WTC11 (cell line): ENCODE data around the gene SRSF1. TPM values are rescaled to one million over a fixed set of nuclear protein-coding genes. Genes with fewer than 3 reads are reported as not detected.

Source experiments
- ATAC-seq: fragments of 200-7000 bp; cut with Tn5 transposase; 2 replicates; pipeline ENCODE4 v1.10.0; 2021; ENCODE audit warnings: mild to moderate bottlenecking, moderate library complexity
- CTCF ChIA-PET: fragments of 300-600 bp; sonication (Branson Sonifier 250); formaldehyde crosslinking; loops from one replicate; lab custom pipeline; 2021; ENCODE audit warnings: antibody characterized with exemption; lab: Charles Lee
- POLR2A ChIA-PET: fragments of 350-600 bp; sonication (Branson Sonifier 250); formaldehyde crosslinking; loops from one replicate; lab custom pipeline; 2021; ENCODE audit warnings: antibody characterized with exemption; lab: Charles Lee
- DNase-seq: peaks from one replicate; pipeline ENCODE4 v3.0.0; 2021; ENCODE audit warnings: low spot score
- H3K27ac Mint-ChIP-seq: 2 replicates; pipeline ENCODE4 v1.8.0; 2021; ENCODE audit warnings: mixed read lengths
- H3K27me3 Mint-ChIP-seq: 2 replicates; pipeline ENCODE4 v1.8.0; 2021; ENCODE audit warnings: low read depth, mild to moderate bottlenecking, moderate library complexity, mixed read lengths
- H3K36me3 Mint-ChIP-seq: 2 replicates; pipeline ENCODE4 v1.8.0; 2021; ENCODE audit warnings: mixed read lengths
- H3K4me1 Mint-ChIP-seq: 2 replicates; pipeline ENCODE4 v1.8.0; 2022; ENCODE audit warnings: mixed read lengths
- H3K4me3 Mint-ChIP-seq: 2 replicates; pipeline ENCODE4 v1.8.0; 2021; ENCODE audit warnings: mild to moderate bottlenecking, moderate library complexity, mixed read lengths
- H3K9me3 Mint-ChIP-seq: 2 replicates; pipeline ENCODE4 v1.8.0; 2021; ENCODE audit warnings: mixed read lengths
- GABPB1 ChIP-seq: sonication (generic); formaldehyde crosslinking; IDR thresholded peaks from 2 replicates; pipeline ENCODE4 v1.8.1; 2023; ENCODE audit warnings: mild to moderate bottlenecking, missing genetic modification reagents
- GRHL2 ChIP-seq: fragments of 250-450 bp; sonication (Bioruptor Pico); IDR thresholded peaks from 2 replicates; pipeline ENCODE4 v1.8.0; 2022; ENCODE audit warnings: mild to moderate bottlenecking, moderate library complexity; ENCODE audit not compliant: insufficient replicate concordance, severe bottlenecking
- JAZF1 ChIP-seq: fragments of 250-450 bp; sonication (Bioruptor Pico); IDR thresholded peaks from 2 replicates; pipeline ENCODE4 v1.9.0; 2021; ENCODE audit warnings: moderate library complexity, mild to moderate bottlenecking, inconsistent platforms
- KAT7 ChIP-seq: sonication (generic); formaldehyde crosslinking; IDR thresholded peaks from 2 replicates; pipeline ENCODE4 v1.8.1; 2023; ENCODE audit warnings: missing genetic modification reagents, mild to moderate bottlenecking, borderline replicate concordance
- NR3C1 ChIP-seq: sonication (generic); formaldehyde crosslinking; conservative IDR thresholded peaks from 2 replicates; pipeline ENCODE4 v1.8.1; 2023; ENCODE audit warnings: low read depth, mild to moderate bottlenecking, missing genetic modification reagents
- PRDM15 ChIP-seq: sonication (generic); formaldehyde crosslinking; IDR thresholded peaks from 2 replicates; pipeline ENCODE4 v1.8.0; 2022; ENCODE audit warnings: missing genetic modification reagents
- SMAD3 ChIP-seq: sonication (generic); formaldehyde crosslinking; IDR thresholded peaks from 2 replicates; pipeline ENCODE4 v1.8.0; 2022; ENCODE audit warnings: missing genetic modification reagents, mild to moderate bottlenecking, borderline replicate concordance
- SP1 ChIP-seq: sonication (generic); formaldehyde crosslinking; conservative IDR thresholded peaks from 2 replicates; pipeline ENCODE4 v1.8.1; 2022; ENCODE audit warnings: missing genetic modification reagents
- STAT6 ChIP-seq: sonication (generic); formaldehyde crosslinking; conservative IDR thresholded peaks from 2 replicates; pipeline ENCODE4 v1.8.1; 2023; ENCODE audit warnings: mild to moderate bottlenecking, low read depth, missing genetic modification reagents, moderate library complexity
- TEAD1 ChIP-seq: sonication (generic); formaldehyde crosslinking; IDR thresholded peaks from 2 replicates; pipeline ENCODE4 v1.8.0; 2022; ENCODE audit warnings: mild to moderate bottlenecking, missing genetic modification reagents
- TEAD4 ChIP-seq: sonication (generic); formaldehyde crosslinking; IDR thresholded peaks from 2 replicates; pipeline ENCODE4 v1.8.0; 2022; ENCODE audit warnings: mild to moderate bottlenecking, missing genetic modification reagents
- ZNF121 ChIP-seq: sonication (generic); formaldehyde crosslinking; IDR thresholded peaks from 2 replicates; pipeline ENCODE4 v1.8.0; 2023; ENCODE audit warnings: missing genetic modification reagents
- ZNF232 ChIP-seq: sonication (generic); formaldehyde crosslinking; IDR thresholded peaks from 2 replicates; pipeline ENCODE4 v1.8.0; 2022; ENCODE audit warnings: mild to moderate bottlenecking, missing genetic modification reagents
- ZNF281 ChIP-seq: sonication (generic); formaldehyde crosslinking; IDR thresholded peaks from 2 replicates; pipeline ENCODE4 v1.8.0; 2023; ENCODE audit warnings: mild to moderate bottlenecking, missing genetic modification reagents
- ZSCAN18 ChIP-seq: fragments of 250-450 bp; sonication (Bioruptor Pico); IDR thresholded peaks from 2 replicates; pipeline ENCODE4 v2.1.2; 2022; ENCODE audit warnings: mild to moderate bottlenecking, moderate library complexity
- total RNA-seq: library from RNA; stranded (reverse); gene quantifications from 3 replicates; pipeline ENCODE4 v1.2.3, GENCODE V29; 2021
- TF ChIP-seq, protein P1 (sequence below): sonication (generic); formaldehyde crosslinking; IDR thresholded peaks from 2 replicates; pipeline ENCODE4 v1.8.0; 2023; ENCODE audit warnings: missing genetic modification reagents
- TF ChIP-seq, protein P2 (sequence below): fragments of 250-450 bp; sonication (Bioruptor Pico); IDR thresholded peaks from 2 replicates; pipeline ENCODE4 v1.9.0; 2021; ENCODE audit warnings: mild to moderate bottlenecking, borderline replicate concordance

SRSF1 gene
- total RNA-seq, 1 experiment from 2014 or later: 387 TPM

- TF ChIP-seq, protein P1, sequence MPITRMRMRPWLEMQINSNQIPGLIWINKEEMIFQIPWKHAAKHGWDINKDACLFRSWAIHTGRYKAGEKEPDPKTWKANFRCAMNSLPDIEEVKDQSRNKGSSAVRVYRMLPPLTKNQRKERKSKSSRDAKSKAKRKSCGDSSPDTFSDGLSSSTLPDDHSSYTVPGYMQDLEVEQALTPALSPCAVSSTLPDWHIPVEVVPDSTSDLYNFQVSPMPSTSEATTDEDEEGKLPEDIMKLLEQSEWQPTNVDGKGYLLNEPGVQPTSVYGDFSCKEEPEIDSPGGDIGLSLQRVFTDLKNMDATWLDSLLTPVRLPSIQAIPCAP (CRISPR knock-in tag): no peak
- TF ChIP-seq PRDM15 (CRISPR knock-in tag): no peak
- TF ChIP-seq, protein P2, sequence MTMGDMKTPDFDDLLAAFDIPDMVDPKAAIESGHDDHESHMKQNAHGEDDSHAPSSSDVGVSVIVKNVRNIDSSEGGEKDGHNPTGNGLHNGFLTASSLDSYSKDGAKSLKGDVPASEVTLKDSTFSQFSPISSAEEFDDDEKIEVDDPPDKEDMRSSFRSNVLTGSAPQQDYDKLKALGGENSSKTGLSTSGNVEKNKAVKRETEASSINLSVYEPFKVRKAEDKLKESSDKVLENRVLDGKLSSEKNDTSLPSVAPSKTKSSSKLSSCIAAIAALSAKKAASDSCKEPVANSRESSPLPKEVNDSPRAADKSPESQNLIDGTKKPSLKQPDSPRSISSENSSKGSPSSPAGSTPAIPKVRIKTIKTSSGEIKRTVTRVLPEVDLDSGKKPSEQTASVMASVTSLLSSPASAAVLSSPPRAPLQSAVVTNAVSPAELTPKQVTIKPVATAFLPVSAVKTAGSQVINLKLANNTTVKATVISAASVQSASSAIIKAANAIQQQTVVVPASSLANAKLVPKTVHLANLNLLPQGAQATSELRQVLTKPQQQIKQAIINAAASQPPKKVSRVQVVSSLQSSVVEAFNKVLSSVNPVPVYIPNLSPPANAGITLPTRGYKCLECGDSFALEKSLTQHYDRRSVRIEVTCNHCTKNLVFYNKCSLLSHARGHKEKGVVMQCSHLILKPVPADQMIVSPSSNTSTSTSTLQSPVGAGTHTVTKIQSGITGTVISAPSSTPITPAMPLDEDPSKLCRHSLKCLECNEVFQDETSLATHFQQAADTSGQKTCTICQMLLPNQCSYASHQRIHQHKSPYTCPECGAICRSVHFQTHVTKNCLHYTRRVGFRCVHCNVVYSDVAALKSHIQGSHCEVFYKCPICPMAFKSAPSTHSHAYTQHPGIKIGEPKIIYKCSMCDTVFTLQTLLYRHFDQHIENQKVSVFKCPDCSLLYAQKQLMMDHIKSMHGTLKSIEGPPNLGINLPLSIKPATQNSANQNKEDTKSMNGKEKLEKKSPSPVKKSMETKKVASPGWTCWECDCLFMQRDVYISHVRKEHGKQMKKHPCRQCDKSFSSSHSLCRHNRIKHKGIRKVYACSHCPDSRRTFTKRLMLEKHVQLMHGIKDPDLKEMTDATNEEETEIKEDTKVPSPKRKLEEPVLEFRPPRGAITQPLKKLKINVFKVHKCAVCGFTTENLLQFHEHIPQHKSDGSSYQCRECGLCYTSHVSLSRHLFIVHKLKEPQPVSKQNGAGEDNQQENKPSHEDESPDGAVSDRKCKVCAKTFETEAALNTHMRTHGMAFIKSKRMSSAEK (CRISPR knock-in tag): no peak
Measured at GRCh38 chr17:58019039-58019438, 12.0 kb upstream of the SRSF1 start (continued).

GRCh38 chr17:58010067-58010799 lies 3.2 kb upstream of the SRSF1 start:
- Mint-ChIP-seq H3K36me3 (peaks cover 18% of the 10 kb centered on the region), H3K4me1 (peaks cover 19% of the 10 kb centered on the region), H3K4me3 (no peak overlapping the region), H3K9me3 (no peaks in the 10 kb centered on the region), H3K27ac (no peak overlapping the region; the same call in 1 of the 2 replicates), H3K27me3 (no peaks in the 10 kb centered on the region)
- ChIA-PET POLR2A (interaction anchor here (0.6 kb wide), 1 partner anchor 150 kb away, joined by 7 read pairs; no protein-coding TSS in a partner anchor), CTCF (interaction anchor here (0.7 to 1.8 kb wide), 2 partner anchors 11 to 199 kb away, joined by 3 to 7 read pairs; no protein-coding TSS in a partner anchor)
- no peak for DNase-seq
- ATAC-seq: no peak
- no peak for TF ChIP-seq GABPB1 (CRISPR knock-in tag)
- TF ChIP-seq NR3C1 (CRISPR knock-in tag): no peak
- TF ChIP-seq JAZF1 (CRISPR knock-in tag): no peak
- no peak for TF ChIP-seq ZNF281
- no peak for TF ChIP-seq ZSCAN18 (CRISPR knock-in tag)
- TF ChIP-seq GRHL2 (CRISPR knock-in tag): no peak
- TF ChIP-seq SMAD3 (CRISPR knock-in tag): no peak
- no peak for TF ChIP-seq SP1
- TF ChIP-seq TEAD4 (CRISPR knock-in tag): no peak
- no peak for TF ChIP-seq KAT7 (CRISPR knock-in tag)
- TF ChIP-seq TEAD1 (CRISPR knock-in tag): no peak
- TF ChIP-seq ZNF121 (CRISPR knock-in tag): no peak
- no peak for TF ChIP-seq ZNF232 (CRISPR knock-in tag)
- no peak for TF ChIP-seq STAT6 (CRISPR knock-in tag)
